HepG2 (cell line): ENCODE measurements around the gene USP34. TPM values are rescaled to one million over a fixed set of nuclear protein-coding genes. Genes with fewer than 3 reads are reported as not detected.

ENCODE experiments used
- KAT7 ChIP-seq: IDR thresholded peaks from 2 replicates; pipeline ENCODE4 v1.6.1; 2018; ENCODE audit warnings: borderline replicate concordance, missing compliant biosample characterization
- KAT8 ChIP-seq: IDR thresholded peaks from 2 replicates; pipeline ENCODE4 v1.6.1; 2016; ENCODE audit warnings: missing genetic modification reagents, missing compliant biosample characterization
- MAZ ChIP-seq, 2 experiments: sonication (generic) in 1 of 2; formaldehyde crosslinking in 1 of 2; IDR thresholded peaks; 2 replicates each; pipeline versions ENCODE4 v1.5.0 to v1.6.1; 2012 to 2020; ENCODE audit warnings: low read depth in 2 of 2, mild to moderate bottlenecking in 2 of 2, borderline replicate concordance in 1 of 2, improper control_type of control experiment in 1 of 2, low read length in 1 of 2, missing genetic modification reagents in 1 of 2, moderate library complexity in 1 of 2
- REST ChIP-seq, 2 experiments: IDR thresholded peaks; 2 replicates each; pipeline ENCODE4 v1.6.1; 2011 to 2012; ENCODE audit warnings: low read length in 2 of 2, borderline replicate concordance in 1 of 2, low read depth in 1 of 2, mild to moderate bottlenecking in 1 of 2, moderate library complexity in 1 of 2
- SRSF1 ChIP-seq: fragments of 200-400 bp; formaldehyde crosslinking; optimal IDR thresholded peaks from 2 replicates; pipeline ENCODE3; 2017; ENCODE audit warnings: mild to moderate bottlenecking, low read depth, low read length, moderate library complexity
- ZGPAT ChIP-seq: IDR thresholded peaks from 2 replicates; pipeline ENCODE4 v1.6.1; 2016; ENCODE audit warnings: mild to moderate bottlenecking
- ZNF547 ChIP-seq: sonication (generic); formaldehyde crosslinking; IDR thresholded peaks from 2 replicates; pipeline ENCODE4 v1.5.1; 2020; ENCODE audit warnings: mild to moderate bottlenecking, missing genetic modification reagents
- ZNF564 ChIP-seq: sonication (generic); formaldehyde crosslinking; IDR thresholded peaks from 2 replicates; pipeline ENCODE4 v1.8.1; 2023; ENCODE audit warnings: mild to moderate bottlenecking, missing genetic modification reagents
- ZNF574 ChIP-seq: sonication (generic); formaldehyde crosslinking; IDR thresholded peaks from 2 replicates; pipeline ENCODE4 v1.4.0; 2020; ENCODE audit warnings: missing genetic modification reagents
- ZNF605 ChIP-seq: sonication (generic); formaldehyde crosslinking; IDR thresholded peaks from 2 replicates; pipeline ENCODE4 v1.8.0; 2022; ENCODE audit warnings: mild to moderate bottlenecking, missing genetic modification reagents
- ZSCAN20 ChIP-seq: sonication (generic); formaldehyde crosslinking; IDR thresholded peaks from 2 replicates; pipeline ENCODE4 v1.4.0; 2020; ENCODE audit warnings: missing genetic modification reagents, mild to moderate bottlenecking, borderline replicate concordance
- polyA plus RNA-seq, 8 experiments: library from polyadenylated mRNA; depleted of rRNA in 3 of 8; stranded (reverse) in 7 of 8; unstranded in 1 of 8; fragments of >200 nt; fragmentation: Illumina TruSeq in 4 of 8; extraction: Trizol in 4 of 8; gene quantifications; 2 replicates each; pipeline versions ENCODE4 v1.2.1 to v1.2.3, GENCODE V29; 2011 to 2016; ENCODE audit warnings: low read depth in 4 of 8, missing spikeins in 1 of 8, mixed read lengths in 1 of 8; ENCODE audit not compliant: insufficient read depth in 1 of 8
- total RNA-seq, 5 experiments: library from RNA; depleted of rRNA; stranded (reverse); fragments of >200 nt; fragmentation: Illumina TruSeq; extraction: Trizol; gene quantifications; 2 replicates each; pipeline ENCODE4 v1.2.3, GENCODE V29; 2016; ENCODE audit warnings: low read depth in 1 of 5

USP34 gene
- total and polyA plus RNA-seq, 2 of the 13 experiments (the other 11 are each of a cell fraction or from before 2014, with no cell fraction given), result 99.2 to 100 TPM

GRCh38 chr2:61470122-61470951, 550 bp downstream of the USP34 start (continued):
- TF ChIP-seq ZNF574 (CRISPR knock-in tag) (peak; percentile 48; the same call in 1 of the 2 replicates), ZGPAT (CRISPR knock-in tag) (peak; percentile 23; the same call in 1 of the 2 replicates), REST (IDR thresholded peaks at IDR 0.05; ENCODE audit: borderline replicate concordance in 1 of 2, low read depth in 1 of 2, low read length in 2 of 2) (peak in 1 of 2 experiments; percentile 30; a peak in 1 of 4 replicates), KAT7 (CRISPR knock-in tag) (0 out of 2 replicates have a peak, but pooled peaks have one; percentile 5), ZSCAN20 (CRISPR knock-in tag) (peak; percentile 55; the same call in 1 of the 2 replicates), ZNF605 (peak; percentile 21; the same call in 1 of the 2 replicates), KAT8 (CRISPR knock-in tag) (peak; percentile 25; the same call in 1 of the 2 replicates), MAZ (IDR thresholded peaks at IDR 0.05; ENCODE audit: borderline replicate concordance, low read depth, low read length) (0 out of 2 replicates have a peak, but pooled peaks have one; percentile 15), MAZ (CRISPR knock-in tag; IDR thresholded peaks at IDR 0.05; ENCODE audit: low read depth) (peak; percentile 44; the same call in 1 of the 2 replicates), ZNF547 (0 out of 2 replicates have a peak, but pooled peaks have one; percentile 38), SRSF1 (peak; percentile 74), ZNF564 (no peak)
